Measurements from ENCODE around the gene INF2. TPM values are rescaled to one million over a fixed set of nuclear protein-coding genes. Genes with fewer than 3 reads are reported as not detected.

INF2 gene
- total and polyA plus RNA-seq, 2 donors (not counting 3 experiments of a cell fraction or from before 2014, with no cell fraction given) = 55.3 to 124 TPM

GRCh38 chr14:104756477-104757237, 67.2 kb downstream of the INF2 start:
- dilution Hi-C loops (cut with MboI; ENCODE audit: extremely low pct_ligation_motif_present, low sequenced_read_pairs) (no loop called here), intact Hi-C loops (cut with micrococcal nuclease) (no loop called here)
- H3K4me2 ChIP-seq (ENCODE audit: insufficient read depth, low read length) = no peak overlapping the region
- no peak for TF ChIP-seq GATA2 (IDR thresholded peaks at IDR 0.05; ENCODE audit: insufficient read depth, insufficient read length, low read depth, low read length)
- TF ChIP-seq CTCF (IDR thresholded peaks at IDR 0.05; ENCODE audit: extremely low read depth in 1 of 2, insufficient read depth in 1 of 2, low read depth in 1 of 2, low read length in 2 of 2) = no peak
- no peak for TF ChIP-seq MAX (IDR thresholded peaks at IDR 0.05; ENCODE audit: insufficient read depth, insufficient read length)
- TF ChIP-seq POLR2A (IDR thresholded peaks at IDR 0.05; ENCODE audit: low read depth, low read length) = no peak
- TF ChIP-seq FOS (IDR thresholded peaks at IDR 0.05; ENCODE audit: borderline replicate concordance, insufficient read depth, low read length) = no peak
- no peak for TF ChIP-seq POLR2AphosphoS5 (IDR thresholded peaks at IDR 0.05; ENCODE audit: insufficient read depth, low read depth, low read length)
- no peak for TF ChIP-seq EZH2 (IDR thresholded peaks at IDR 0.05; ENCODE audit: borderline replicate concordance, low read depth, low read length, severe bottlenecking)
- TF ChIP-seq MYC (IDR thresholded peaks at IDR 0.05; ENCODE audit: low read depth, low read length) = no peak
- TF ChIP-seq JUN (IDR thresholded peaks at IDR 0.05; ENCODE audit: borderline replicate concordance, insufficient read depth, insufficient read length, low read depth) = no peak
- CTCF ChIA-PET = interaction anchor here (2.4 kb wide), 1 partner anchor 12 kb away, joined by 16 read pairs; no protein-coding TSS in a partner anchor
- no peaks in the 10 kb centered on the region for H3K27me3 ChIP-seq (ENCODE audit: control insufficient read depth in 2 of 2, insufficient read depth in 2 of 2, low read length in 2 of 2)
- DNase-seq (ENCODE audit: low read depth, low spot score) (no peak), FAIRE-seq (no peak)
- POLR2A ChIA-PET = no interaction called here
- no peak overlapping the region for H3K27ac ChIP-seq (ENCODE audit: insufficient read depth, low read depth, low read length)
- H3K4me1 ChIP-seq (ENCODE audit: control insufficient read depth, extremely low read depth, insufficient read depth, low read length) = peaks cover 8% of the 10 kb centered on the region
- no peak overlapping the region for H2AFZ ChIP-seq (ENCODE audit: low read depth, low read length)
- no peaks in the 10 kb centered on the region for H3K9me1 ChIP-seq (replicated peaks; ENCODE audit: control insufficient read depth, extremely low read depth, insufficient read depth, low read length)
- no TSS peak for BruUV-seq (replicated peaks)
- peaks cover 0 to 40% of the 10 kb centered on the region in 2 experiments for H3K36me3 ChIP-seq (ENCODE audit: control insufficient read depth in 2 of 2, extremely low read depth in 1 of 2, insufficient read depth in 2 of 2, low read length in 2 of 2)
- peaks cover 24% of the 10 kb centered on the region for H3K79me2 ChIP-seq (ENCODE audit: control insufficient read depth, insufficient read depth, low read length)
- H4K20me1 ChIP-seq (replicated peaks; ENCODE audit: control insufficient read depth, extremely low read depth, insufficient read depth, low read length) = no peaks in the 10 kb centered on the region
- H3K9me3 ChIP-seq (replicated peaks; ENCODE audit: control insufficient read depth, insufficient read depth, low read length) = no peaks in the 10 kb centered on the region
- H3K4me3 ChIP-seq (replicated peaks in 1 of 3; ENCODE audit: insufficient read depth in 1 of 3, low read depth in 1 of 3, low read length in 3 of 3) = no peak overlapping the region
- no peak overlapping the region for H3K9ac ChIP-seq (replicated peaks; ENCODE audit: extremely low read depth, insufficient read depth, low read length)

Measured in endothelial cell of umbilical vein (primary cell).